ENCODE results near the gene PEX16. TPM values are rescaled to one million over a fixed set of nuclear protein-coding genes. Genes with fewer than 3 reads are reported as not detected.

PEX16 gene
- polyA plus RNA-seq, 1 donor from 2014 or later = 61.1 TPM

- Histone ChIP-seq H3K36me3 (ENCODE audit: insufficient read depth, low read length) (no peaks in the 10 kb centered on the region), H3K4me3 (ENCODE audit: low read length) (peak overlapping the region; percentile 98), H2AFZ (ENCODE audit: low read depth, low read length) (no peak overlapping the region), H3K9me3 (ENCODE audit: low read length) (no peaks in the 10 kb centered on the region), H3K79me2 (replicated peaks; ENCODE audit: insufficient read depth, low read length) (peaks cover 29% of the 10 kb centered on the region), H3F3A (ENCODE audit: insufficient read depth, low read length, poor library complexity, severe bottlenecking) (no peaks in the 10 kb centered on the region), H3K9ac (ENCODE audit: low read length) (no peak overlapping the region), H3K4me2 (ENCODE audit: low read length) (no peak overlapping the region), H3K27ac (ENCODE audit: low read length) (no peak overlapping the region), H4K20me1 (ENCODE audit: insufficient read depth) (no peaks in the 10 kb centered on the region), H3K9me2 (ENCODE audit: insufficient read depth, low read length) (no peaks in the 10 kb centered on the region), H3K27me3 (ENCODE audit: insufficient read depth, low read depth, low read length) (no peaks in the 10 kb centered on the region)
- TF ChIP-seq MXI1 (conservative IDR thresholded peaks at IDR 0.05; ENCODE audit: poor library complexity, severe bottlenecking) (no peak), CTCF (IDR thresholded peaks at IDR 0.05; ENCODE audit: poor library complexity, severe bottlenecking) (no peak), RAD21 (conservative IDR thresholded peaks at IDR 0.05) (no peak), EZH2 (IDR thresholded peaks at IDR 0.05; ENCODE audit: borderline replicate concordance, insufficient read depth, low read length, poor library complexity, severe bottlenecking) (no peak), SMC3 (conservative IDR thresholded peaks at IDR 0.05; ENCODE audit: poor library complexity) (no peak), TAF1 (IDR thresholded peaks at IDR 0.05; ENCODE audit: low read depth) (no peak), POLR2AphosphoS5 (IDR thresholded peaks at IDR 0.05) (no peak), EP300 (conservative IDR thresholded peaks at IDR 0.05; ENCODE audit: poor library complexity, severe bottlenecking) (no peak)
- TF ChIP-seq, protein P1, sequence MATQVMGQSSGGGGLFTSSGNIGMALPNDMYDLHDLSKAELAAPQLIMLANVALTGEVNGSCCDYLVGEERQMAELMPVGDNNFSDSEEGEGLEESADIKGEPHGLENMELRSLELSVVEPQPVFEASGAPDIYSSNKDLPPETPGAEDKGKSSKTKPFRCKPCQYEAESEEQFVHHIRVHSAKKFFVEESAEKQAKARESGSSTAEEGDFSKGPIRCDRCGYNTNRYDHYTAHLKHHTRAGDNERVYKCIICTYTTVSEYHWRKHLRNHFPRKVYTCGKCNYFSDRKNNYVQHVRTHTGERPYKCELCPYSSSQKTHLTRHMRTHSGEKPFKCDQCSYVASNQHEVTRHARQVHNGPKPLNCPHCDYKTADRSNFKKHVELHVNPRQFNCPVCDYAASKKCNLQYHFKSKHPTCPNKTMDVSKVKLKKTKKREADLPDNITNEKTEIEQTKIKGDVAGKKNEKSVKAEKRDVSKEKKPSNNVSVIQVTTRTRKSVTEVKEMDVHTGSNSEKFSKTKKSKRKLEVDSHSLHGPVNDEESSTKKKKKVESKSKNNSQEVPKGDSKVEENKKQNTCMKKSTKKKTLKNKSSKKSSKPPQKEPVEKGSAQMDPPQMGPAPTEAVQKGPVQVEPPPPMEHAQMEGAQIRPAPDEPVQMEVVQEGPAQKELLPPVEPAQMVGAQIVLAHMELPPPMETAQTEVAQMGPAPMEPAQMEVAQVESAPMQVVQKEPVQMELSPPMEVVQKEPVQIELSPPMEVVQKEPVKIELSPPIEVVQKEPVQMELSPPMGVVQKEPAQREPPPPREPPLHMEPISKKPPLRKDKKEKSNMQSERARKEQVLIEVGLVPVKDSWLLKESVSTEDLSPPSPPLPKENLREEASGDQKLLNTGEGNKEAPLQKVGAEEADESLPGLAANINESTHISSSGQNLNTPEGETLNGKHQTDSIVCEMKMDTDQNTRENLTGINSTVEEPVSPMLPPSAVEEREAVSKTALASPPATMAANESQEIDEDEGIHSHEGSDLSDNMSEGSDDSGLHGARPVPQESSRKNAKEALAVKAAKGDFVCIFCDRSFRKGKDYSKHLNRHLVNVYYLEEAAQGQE (IDR thresholded peaks at IDR 0.05; ENCODE audit: borderline replicate concordance) = no peak
These were observed 30.1 kb downstream of the PEX16 start for GRCh38 chr11:45887587-45887986.

DNA sequence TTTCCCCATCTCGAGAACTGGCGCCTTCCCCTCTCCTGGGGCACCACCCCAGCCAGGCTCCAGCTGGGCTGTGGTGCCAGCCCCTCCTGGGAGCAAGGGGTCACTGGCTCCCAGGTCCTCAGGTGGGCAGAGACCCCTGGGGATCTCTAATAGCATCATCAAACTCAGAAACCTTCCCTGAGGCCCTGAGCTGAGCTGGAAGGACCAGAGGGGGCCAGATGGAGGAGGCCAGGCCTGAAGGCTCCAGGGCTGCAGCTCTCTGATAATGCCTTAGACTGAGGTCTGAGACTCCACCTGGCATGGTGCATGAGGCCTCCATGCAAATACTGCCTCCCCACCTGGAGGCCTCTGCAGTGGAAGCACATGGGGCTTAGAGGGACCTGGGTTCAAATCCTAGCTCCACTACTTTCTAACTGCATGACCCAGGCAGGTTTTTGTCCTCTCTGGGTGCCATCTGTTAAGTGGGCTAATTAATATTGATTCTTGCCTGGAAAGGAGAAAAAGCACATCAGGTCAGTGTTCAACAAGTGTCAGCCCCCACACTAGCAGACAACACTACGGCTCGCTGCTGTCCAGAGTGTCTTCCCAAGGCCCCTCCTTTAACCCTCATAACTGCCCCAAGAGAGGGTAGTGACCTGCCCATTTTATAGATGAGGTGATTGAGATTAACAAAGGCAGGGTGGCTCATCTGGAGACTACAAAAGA is 30.7 kb downstream of the PEX16 start:
- peak overlapping the region; percentile 72 for H3K27ac ChIP-seq (ENCODE audit: low read length)
- H2AFZ ChIP-seq (ENCODE audit: low read depth, low read length) = no peak overlapping the region
- H3F3A ChIP-seq (ENCODE audit: insufficient read depth, low read length, poor library complexity, severe bottlenecking) = no peaks in the 10 kb centered on the region
- peaks cover 29% of the 10 kb centered on the region for H3K79me2 ChIP-seq (replicated peaks; ENCODE audit: insufficient read depth, low read length)
- H4K20me1 ChIP-seq (ENCODE audit: insufficient read depth) = no peaks in the 10 kb centered on the region
- peak overlapping the region; percentile 94 for H3K9ac ChIP-seq (ENCODE audit: low read length)
- H3K4me2 ChIP-seq (ENCODE audit: low read length) = peak overlapping the region; percentile 84
- TF ChIP-seq SMC3 (conservative IDR thresholded peaks at IDR 0.05; ENCODE audit: poor library complexity) = no peak
- no peak for TF ChIP-seq RAD21 (conservative IDR thresholded peaks at IDR 0.05)
- TF ChIP-seq, protein P1 (IDR thresholded peaks at IDR 0.05; ENCODE audit: borderline replicate concordance) = no peak
- no peak for TF ChIP-seq EZH2 (IDR thresholded peaks at IDR 0.05; ENCODE audit: borderline replicate concordance, insufficient read depth, low read length, poor library complexity, severe bottlenecking)
- no peak for TF ChIP-seq TAF1 (IDR thresholded peaks at IDR 0.05; ENCODE audit: low read depth)
- no peak for TF ChIP-seq CTCF (IDR thresholded peaks at IDR 0.05; ENCODE audit: poor library complexity, severe bottlenecking)
- TF ChIP-seq EP300 (conservative IDR thresholded peaks at IDR 0.05; ENCODE audit: poor library complexity, severe bottlenecking) = no peak
- no peak for TF ChIP-seq MXI1 (conservative IDR thresholded peaks at IDR 0.05; ENCODE audit: poor library complexity, severe bottlenecking)
- no peak for TF ChIP-seq POLR2AphosphoS5 (IDR thresholded peaks at IDR 0.05)
- no peaks in the 10 kb centered on the region for H3K27me3 ChIP-seq (ENCODE audit: insufficient read depth, low read depth, low read length)
- no peaks in the 10 kb centered on the region for H3K36me3 ChIP-seq (ENCODE audit: insufficient read depth, low read length)
- no peaks in the 10 kb centered on the region for H3K9me2 ChIP-seq (ENCODE audit: insufficient read depth, low read length)
- no peaks in the 10 kb centered on the region for H3K9me3 ChIP-seq (ENCODE audit: low read length)
- H3K4me3 ChIP-seq (ENCODE audit: low read length) = peak overlapping the region; percentile 98
